H9 (cell line): ENCODE data around the gene LRMDA. TPM values are rescaled to one million over a fixed set of nuclear protein-coding genes. Genes with fewer than 3 reads are reported as not detected.

Experiments used
- DNase-seq: peaks from one replicate; pipeline ENCODE4 v3.0.0-alpha.2; 2017
- H2AFZ ChIP-seq: one replicate; pipeline ENCODE4 v1.6.1; 2013; ENCODE audit warnings: mild to moderate bottlenecking, low read length, control low read depth, moderate library complexity
- H2AK5ac ChIP-seq: 2 replicates; pipeline ENCODE4 v1.6.1; 2013; ENCODE audit warnings: low read length, control low read depth, mixed read lengths; ENCODE audit not compliant: insufficient read length
- H2BK120ac ChIP-seq: one replicate; pipeline ENCODE4 v1.6.1; 2013; ENCODE audit warnings: low read depth, mild to moderate bottlenecking, low read length, control low read depth, inconsistent platforms; ENCODE audit not compliant: poor library complexity, severe bottlenecking
- H2BK12ac ChIP-seq: 2 replicates; pipeline ENCODE4 v1.6.1; 2013; ENCODE audit warnings: low read length, control low read depth, mixed read lengths, low read depth; ENCODE audit not compliant: insufficient read length
- H2BK15ac ChIP-seq: 2 replicates; pipeline ENCODE4 v1.6.1; 2013; ENCODE audit warnings: low read depth, low read length, control low read depth
- H2BK20ac ChIP-seq: one replicate; pipeline ENCODE4 v1.6.1; 2013; ENCODE audit warnings: low read depth, mild to moderate bottlenecking, low read length, control low read depth, inconsistent platforms; ENCODE audit not compliant: poor library complexity, severe bottlenecking
- H2BK5ac ChIP-seq: 2 replicates; pipeline ENCODE4 v1.6.1; 2013; ENCODE audit warnings: low read length, control low read depth, mixed read lengths; ENCODE audit not compliant: insufficient read length
- H3K14ac ChIP-seq: 2 replicates; pipeline ENCODE4 v1.6.1; 2013; ENCODE audit warnings: low read length, control low read depth; ENCODE audit not compliant: insufficient read depth
- H3K18ac ChIP-seq: 2 replicates; pipeline ENCODE4 v1.6.1; 2013; ENCODE audit warnings: low read depth, mild to moderate bottlenecking, mixed read lengths, low read length, control low read depth; ENCODE audit not compliant: insufficient read length
- H3K23ac ChIP-seq: 2 replicates; pipeline ENCODE4 v1.6.1; 2013; ENCODE audit warnings: low read length, control low read depth, mixed read lengths, low read depth; ENCODE audit not compliant: insufficient read length
- H3K23me2 ChIP-seq: 2 replicates; pipeline ENCODE4 v1.6.1; 2013; ENCODE audit warnings: low read depth, mild to moderate bottlenecking, mixed read lengths, low read length, control low read depth; ENCODE audit not compliant: insufficient read length, poor library complexity, severe bottlenecking
- H3K27ac ChIP-seq: 2 replicates; pipeline ENCODE4 v1.5.1; 2013; ENCODE audit warnings: low read length, control low read depth, mixed read lengths, low read depth; ENCODE audit not compliant: insufficient read length
- H3K27me3 ChIP-seq: 2 replicates; pipeline ENCODE4 v1.6.1; 2013; ENCODE audit warnings: low read length, control low read depth, inconsistent platforms; ENCODE audit not compliant: insufficient read depth
- H3K4ac ChIP-seq: 2 replicates; pipeline ENCODE4 v1.6.1; 2013; ENCODE audit warnings: low read depth, mild to moderate bottlenecking, control low read depth, inconsistent platforms, low read length, moderate library complexity
- H3K4me1 ChIP-seq: 2 replicates; pipeline ENCODE4 v1.6.1; 2013; ENCODE audit warnings: low read length, control low read depth, inconsistent platforms; ENCODE audit not compliant: insufficient read depth
- H3K4me2 ChIP-seq: 2 replicates; pipeline ENCODE4 v1.6.1; 2013; ENCODE audit warnings: low read length, control low read depth, mixed read lengths; ENCODE audit not compliant: insufficient read length, insufficient read depth
- H3K56ac ChIP-seq: 2 replicates; pipeline ENCODE4 v1.6.1; 2013; ENCODE audit warnings: low read depth, mild to moderate bottlenecking, mixed read lengths, low read length, control low read depth; ENCODE audit not compliant: insufficient read length
- H3K79me1 ChIP-seq: 2 replicates; pipeline ENCODE4 v1.6.1; 2013; ENCODE audit warnings: low read depth, mild to moderate bottlenecking, moderate library complexity, low read length, control low read depth, inconsistent platforms; ENCODE audit not compliant: insufficient read depth, poor library complexity, severe bottlenecking
- H3K79me2 ChIP-seq: 2 replicates; pipeline ENCODE4 v1.6.1; 2013; ENCODE audit warnings: low read length, control low read depth, inconsistent platforms; ENCODE audit not compliant: insufficient read depth
- H3K9ac ChIP-seq: 2 replicates; pipeline ENCODE4 v1.6.1; 2013; ENCODE audit warnings: low read length, control low read depth, mixed read lengths; ENCODE audit not compliant: insufficient read length; ENCODE audit errors: extremely low read depth
- H3K9me3 ChIP-seq: one replicate; pipeline ENCODE4 v1.6.1; 2013; ENCODE audit warnings: low read depth, low read length, inconsistent platforms; ENCODE audit not compliant: control insufficient read depth
- H3T11ph ChIP-seq: one replicate; pipeline ENCODE4 v1.6.1; 2013; ENCODE audit warnings: mild to moderate bottlenecking, low read length, control low read depth, inconsistent platforms
- H4K20me1 ChIP-seq: one replicate; pipeline ENCODE4 v1.6.1; 2013; ENCODE audit not compliant: control insufficient read depth, insufficient read length, insufficient read depth
- H4K5ac ChIP-seq: 2 replicates; pipeline ENCODE4 v1.6.1; 2013; ENCODE audit warnings: low read depth, mild to moderate bottlenecking, mixed read lengths, low read length, control low read depth; ENCODE audit not compliant: insufficient read length
- H4K8ac ChIP-seq: replicated peaks from 2 replicates; pipeline ENCODE4 v1.6.1; 2013; ENCODE audit warnings: low read length, control low read depth, mixed read lengths, low read depth; ENCODE audit not compliant: insufficient read length
- H4K91ac ChIP-seq: 2 replicates; pipeline ENCODE4 v1.6.1; 2013; ENCODE audit warnings: low read depth, mild to moderate bottlenecking, moderate library complexity, mixed read lengths, low read length, control low read depth; ENCODE audit not compliant: insufficient read length
- H3K27ac Mint-ChIP-seq, 3 experiments: 2 replicates in 2 of 3; 3 replicates in 1 of 3; pipeline ENCODE4 v1.8.0; 2020 to 2021; ENCODE audit warnings: mixed read lengths in 3 of 3, mild to moderate bottlenecking in 1 of 3, moderate library complexity in 1 of 3
- H3K27me3 Mint-ChIP-seq: 2 replicates; pipeline ENCODE4 v1.8.0; 2021; ENCODE audit warnings: low read depth, mild to moderate bottlenecking, moderate library complexity, mixed read lengths
- H3K36me3 Mint-ChIP-seq, 3 experiments: 2 replicates in 2 of 3; 3 replicates in 1 of 3; pipeline ENCODE4 v1.8.0; 2020 to 2021; ENCODE audit warnings: low read depth in 3 of 3, mixed read lengths in 3 of 3; ENCODE audit not compliant: insufficient read depth in 1 of 3
- H3K4me1 Mint-ChIP-seq, 2 experiments: 2 replicates each; pipeline ENCODE4 v1.8.0; 2020; ENCODE audit warnings: mixed read lengths in 2 of 2
- H3K4me3 Mint-ChIP-seq, 2 experiments: 2 replicates in 1 of 2; 3 replicates in 1 of 2; pipeline ENCODE4 v1.8.0; 2020 to 2021; ENCODE audit warnings: mild to moderate bottlenecking in 2 of 2, mixed read lengths in 2 of 2, moderate library complexity in 1 of 2
- H3K9me3 Mint-ChIP-seq, 2 experiments: 2 replicates in 1 of 2; 3 replicates in 1 of 2; pipeline ENCODE4 v1.8.0; 2020; ENCODE audit warnings: mild to moderate bottlenecking in 2 of 2, mixed read lengths in 2 of 2, moderate library complexity in 1 of 2
- CTCF ChIP-seq: fragments of 200-600 bp; sonication (generic); conservative IDR thresholded peaks from 3 replicates; pipeline ENCODE4 v1.8.0; 2021; ENCODE audit warnings: antibody characterized with exemption, mild to moderate bottlenecking
- WGBS: extraction: QIAGEN DNeasy Blood & Tissue Kit; methylation state at CpG from one replicate; pipeline ENCODE4 v1.1.7; 2013; ENCODE audit warnings: missing lambda C conversion rate, low lambda C conversion rate, mixed read lengths; ENCODE audit not compliant: insufficient read length; ENCODE audit errors: extremely low coverage; 5-methylcytosine and 5-hydroxymethylcytosine counted together
- total RNA-seq: library from RNA; stranded (reverse); gene quantifications from 2 replicates; pipeline ENCODE4 v1.2.1, GENCODE V29; 2021

LRMDA gene
- total RNA-seq, 1 experiment from 2014 or later: 1.8 TPM

- no peak overlapping the region for H3K4me3 Mint-ChIP-seq
- H2BK20ac ChIP-seq: no peak overlapping the region
- no peak overlapping the region for H2BK15ac ChIP-seq
- no peak overlapping the region for H3K23ac ChIP-seq
- H3K4me1 Mint-ChIP-seq: no peaks in the 10 kb centered on the region
- H3K9ac ChIP-seq: no peak overlapping the region
- H3K9me3 Mint-ChIP-seq: no peaks in the 10 kb centered on the region
- H3K4me1 ChIP-seq: no peaks in the 10 kb centered on the region
- H3K56ac ChIP-seq: no peak overlapping the region
- no peaks in the 10 kb centered on the region for H3K79me2 ChIP-seq
- H4K20me1 ChIP-seq: no peaks in the 10 kb centered on the region
- H3K14ac ChIP-seq: no peak overlapping the region
- no peak overlapping the region for H3K4ac ChIP-seq
- H2BK12ac ChIP-seq: no peak overlapping the region
- H3K36me3 Mint-ChIP-seq: no peaks in the 10 kb centered on the region
- DNase-seq: no peak
- no peaks in the 10 kb centered on the region for H3K9me3 ChIP-seq
- no peak overlapping the region for H2AFZ ChIP-seq
- no peak overlapping the region for H3K18ac ChIP-seq
- H2BK5ac ChIP-seq: no peak overlapping the region
- H2AK5ac ChIP-seq: no peak overlapping the region
- no peak overlapping the region for H4K91ac ChIP-seq
- no peak overlapping the region for H3K27ac Mint-ChIP-seq
- H2BK120ac ChIP-seq: no peak overlapping the region
- no peaks in the 10 kb centered on the region for H3K23me2 ChIP-seq
- no peak overlapping the region for H4K5ac ChIP-seq
- no CpG with 5 or more reads among the region's 6 CpGs for WGBS
- H3K79me1 ChIP-seq: no peaks in the 10 kb centered on the region
- no peaks in the 10 kb centered on the region for H3K27me3 ChIP-seq
- H3K27me3 Mint-ChIP-seq: no peaks in the 10 kb centered on the region
- H4K8ac ChIP-seq: no peak overlapping the region
- H3T11ph ChIP-seq: no peak overlapping the region
- no peak for TF ChIP-seq CTCF
- no peak overlapping the region for H3K27ac ChIP-seq
- H3K4me2 ChIP-seq: no peak overlapping the region
These were observed 892.9 kb downstream of the LRMDA start for GRCh38 chr10:76324283-76324682.
